GM12874 (cell line): Measurements from ENCODE around the gene AKT3.

ENCODE experiments used
- CTCF ChIP-seq: IDR thresholded peaks from 2 replicates; pipeline ENCODE4 v1.5.1; 2011; ENCODE audit warnings: low read depth, mild to moderate bottlenecking, control low read depth, low read length, moderate library complexity; ENCODE audit not compliant: insufficient read depth

Gene AKT3

GRCh38 chr1:243490748-243491686 is 359.0 kb downstream of the AKT3 start:
- TF ChIP-seq CTCF: no peak

GRCh38 chr1:243489681-243490546 is 360.1 kb downstream of the AKT3 start:
- no peak for TF ChIP-seq CTCF

GRCh38 chr1:243489158-243489527 is 360.9 kb downstream of the AKT3 start:
- TF ChIP-seq CTCF: no peak

- TF ChIP-seq CTCF: no peak
Measured at GRCh38 chr1:243488459-243489157, 361.4 kb downstream of the AKT3 start.

GRCh38 chr1:243487649-243488227 is 362.3 kb downstream of the AKT3 start:
- TF ChIP-seq CTCF: no peak

GRCh38 chr1:243487036-243487648 is 362.9 kb downstream of the AKT3 start:
- no peak for TF ChIP-seq CTCF
